ENCODE data around the gene CHCHD2. TPM values are rescaled to one million over a fixed set of nuclear protein-coding genes. Genes with fewer than 3 reads are reported as not detected.

Gene CHCHD2
- total and polyA plus RNA-seq, 2 of the 13 experiments (the other 11 are each of a cell fraction or from before 2014, with no cell fraction given) = 330 to 572 TPM

- no peak for TF ChIP-seq FOXP1 (IDR thresholded peaks at IDR 0.05)
- TF ChIP-seq FOXP1 (CRISPR knock-in tag; IDR thresholded peaks at IDR 0.05) = no peak
- 0 out of 2 replicates have a peak, but pooled peaks have one; percentile 19 for TF ChIP-seq ZBTB7A (CRISPR knock-in tag; IDR thresholded peaks at IDR 0.05)
- peak; percentile 42; the same call in 1 of the 2 replicates for TF ChIP-seq IKZF5 (CRISPR knock-in tag; IDR thresholded peaks at IDR 0.05)
- TF ChIP-seq ETV5 (CRISPR knock-in tag; IDR thresholded peaks at IDR 0.05; ENCODE audit: borderline replicate concordance) = peak; percentile 53; the same call in 1 of the 2 replicates
- peak; percentile 97 for TF ChIP-seq ZMAT3 (CRISPR knock-in tag; conservative IDR thresholded peaks at IDR 0.05)
- no peak for TF ChIP-seq ARID3A (IDR thresholded peaks at IDR 0.05; ENCODE audit: low read depth, low read length)
- TF ChIP-seq TGIF2 (CRISPR knock-in tag; IDR thresholded peaks at IDR 0.05) = peak; percentile 76
- TF ChIP-seq ATM (IDR thresholded peaks at IDR 0.05; ENCODE audit: borderline replicate concordance) = no peak
- TF ChIP-seq ZNF234 (CRISPR knock-in tag; conservative IDR thresholded peaks at IDR 0.05) = peak; percentile 90; the same call in 1 of the 2 replicates
- no peak for TF ChIP-seq SRF (IDR thresholded peaks at IDR 0.05; ENCODE audit: low read depth, low read length)
- TF ChIP-seq JUND (CRISPR knock-in tag; IDR thresholded peaks at IDR 0.05) = no peak
- TF ChIP-seq ZSCAN9 (CRISPR knock-in tag; IDR thresholded peaks at IDR 0.05; ENCODE audit: borderline replicate concordance) = 0 out of 2 replicates have a peak, but pooled peaks have one; percentile 32
- TF ChIP-seq ZNF20 (CRISPR knock-in tag; IDR thresholded peaks at IDR 0.05) = no peak
- TF ChIP-seq ZSCAN22 (CRISPR knock-in tag; IDR thresholded peaks at IDR 0.05) = no peak
- TF ChIP-seq CCDC6 (CRISPR knock-in tag; IDR thresholded peaks at IDR 0.05) = peak; percentile 88
- 0 out of 2 replicates have a peak, but pooled peaks have one; percentile 36 for TF ChIP-seq ZNF678 (CRISPR knock-in tag; IDR thresholded peaks at IDR 0.05)
- TF ChIP-seq, protein P1, sequence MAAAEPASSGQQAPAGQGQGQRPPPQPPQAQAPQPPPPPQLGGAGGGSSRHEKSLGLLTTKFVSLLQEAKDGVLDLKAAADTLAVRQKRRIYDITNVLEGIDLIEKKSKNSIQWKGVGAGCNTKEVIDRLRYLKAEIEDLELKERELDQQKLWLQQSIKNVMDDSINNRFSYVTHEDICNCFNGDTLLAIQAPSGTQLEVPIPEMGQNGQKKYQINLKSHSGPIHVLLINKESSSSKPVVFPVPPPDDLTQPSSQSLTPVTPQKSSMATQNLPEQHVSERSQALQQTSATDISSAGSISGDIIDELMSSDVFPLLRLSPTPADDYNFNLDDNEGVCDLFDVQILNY (CRISPR knock-in tag; conservative IDR thresholded peaks at IDR 0.05) = no peak
- TF ChIP-seq ZNF749 (CRISPR knock-in tag; IDR thresholded peaks at IDR 0.05; ENCODE audit: borderline replicate concordance) = 0 out of 2 replicates have a peak, but pooled peaks have one; percentile 29
- TF ChIP-seq ZNF160 (CRISPR knock-in tag; IDR thresholded peaks at IDR 0.05) = 0 out of 2 replicates have a peak, but pooled peaks have one; percentile 52
- TF ChIP-seq ZNF282 (IDR thresholded peaks at IDR 0.05; ENCODE audit: partially characterized antibody) = no peak
- peak; percentile 63; the same call in 1 of the 2 replicates for TF ChIP-seq ZIK1 (CRISPR knock-in tag; IDR thresholded peaks at IDR 0.05; ENCODE audit: borderline replicate concordance, low read depth)
- TF ChIP-seq PAF1 (CRISPR knock-in tag; IDR thresholded peaks at IDR 0.05) = peak; percentile 74; the same call in 1 of the 2 replicates
- TF ChIP-seq SNRNP70 (IDR thresholded peaks at IDR 0.05; ENCODE audit: low read depth, low read length) = no peak
Measured at GRCh38 chr7:56063882-56064625, 42.2 kb downstream of the CHCHD2 start, which contains the start of gene SUMF2 (continued).

All from HepG2 (cell line).